Colonic mucosa (tissue), 4 donors: ENCODE results near the gene CNTN4. TPM values are rescaled to one million over a fixed set of nuclear protein-coding genes. Genes with fewer than 3 reads are reported as not detected.

Experiments
- DNase-seq: peaks from one replicate; pipeline ENCODE4 v3.0.0-alpha.2; 2020
- H3K27ac ChIP-seq: fragments of 200-600 bp; one replicate; pipeline ENCODE4 v1.8.0; 2021
- H3K27me3 ChIP-seq: fragments of 200-600 bp; one replicate; pipeline ENCODE4 v1.8.0; 2021
- H3K36me3 ChIP-seq: fragments of 200-600 bp; one replicate; pipeline ENCODE4 v1.8.0; 2021
- H3K4me1 ChIP-seq: fragments of 200-600 bp; one replicate; pipeline ENCODE4 v1.8.0; 2021; ENCODE audit warnings: mild to moderate bottlenecking
- H3K4me3 ChIP-seq: fragments of 200-600 bp; one replicate; pipeline ENCODE4 v1.8.0; 2021
- H3K9ac ChIP-seq, 2 donors: one replicate each; pipeline ENCODE4 v1.7.0; 2013; ENCODE audit warnings: control low read depth in 2 of 2, low read depth in 2 of 2, low read length in 2 of 2
- H3K9me3 ChIP-seq: fragments of 200-600 bp; one replicate; pipeline ENCODE4 v1.8.0; 2021
- CTCF ChIP-seq: fragments of 200-600 bp; IDR thresholded peaks from one replicate; pipeline ENCODE4 v1.8.0; 2022; ENCODE audit warnings: antibody characterized with exemption, mild to moderate bottlenecking
- intact Hi-C: fragments of 100-400 bp; cut with DNase I; formaldehyde crosslinking; loops from one replicate; pipeline ENCODE4 v1.14.1; 2022
- total RNA-seq, 2 donors: library from RNA; stranded (reverse); fragmentation: NEBNext Ultra II Directional in 1 of 2; extraction: Animal tissue kit (Norgen Biotek cat#: 25700) in 1 of 2; gene quantifications; one replicate each; pipeline ENCODE4 v1.2.1, GENCODE V29; 2021
- donor health status: healthy.
- donor health status: DM: no; HTN: no; CAD: no.
- donor health status: DM: no; HTN: no; CAD: no.

Gene CNTN4
- total RNA-seq, 2 donors from 2014 or later = 8.2 to 19.1 TPM

- Histone ChIP-seq H3K27ac (no peak overlapping the region), H3K36me3 (no peaks in the 10 kb centered on the region), H3K4me3 (no peak overlapping the region), H3K9ac (no peak overlapping the region), H3K9me3 (no peaks in the 10 kb centered on the region), H3K4me1 (no peaks in the 10 kb centered on the region), H3K27me3 (no peaks in the 10 kb centered on the region)
- no peak for TF ChIP-seq CTCF
- no peak for DNase-seq
- intact Hi-C loops = no loop called here
Measured at GRCh38 chr3:2205692-2206091, 107.0 kb downstream of the CNTN4 start.

- H3K27me3 ChIP-seq = no peaks in the 10 kb centered on the region
- no peak overlapping the region for H3K4me3 ChIP-seq
- H3K36me3 ChIP-seq = no peaks in the 10 kb centered on the region
- no peak for TF ChIP-seq CTCF
- no peaks in the 10 kb centered on the region for H3K4me1 ChIP-seq
- intact Hi-C loops = no loop called here
- H3K9me3 ChIP-seq = no peaks in the 10 kb centered on the region
- no peak for DNase-seq
- no peak overlapping the region for H3K9ac ChIP-seq
- no peak overlapping the region for H3K27ac ChIP-seq
Measured at GRCh38 chr3:2206536-2206935, 107.9 kb downstream of the CNTN4 start.

- H3K4me3 ChIP-seq = no peak overlapping the region
- H3K4me1 ChIP-seq = no peaks in the 10 kb centered on the region
- DNase-seq = no peak
- TF ChIP-seq CTCF = no peak
- H3K36me3 ChIP-seq = no peaks in the 10 kb centered on the region
- intact Hi-C loops = no loop called here
- H3K9ac ChIP-seq = no peak overlapping the region
- no peaks in the 10 kb centered on the region for H3K9me3 ChIP-seq
- H3K27me3 ChIP-seq = no peaks in the 10 kb centered on the region
- no peak overlapping the region for H3K27ac ChIP-seq
Measured at GRCh38 chr3:2211568-2211967, 112.9 kb downstream of the CNTN4 start.

GRCh38 chr3:2212206-2212605 is 113.5 kb downstream of the CNTN4 start:
- Histone ChIP-seq H3K36me3 (no peaks in the 10 kb centered on the region), H3K9ac (no peak overlapping the region), H3K27ac (no peak overlapping the region), H3K27me3 (no peaks in the 10 kb centered on the region), H3K9me3 (no peaks in the 10 kb centered on the region), H3K4me1 (no peaks in the 10 kb centered on the region), H3K4me3 (no peak overlapping the region)
- DNase-seq = no peak
- TF ChIP-seq CTCF = no peak
- intact Hi-C loops = no loop called here

GRCh38 chr3:2218375-2218774 is 119.7 kb downstream of the CNTN4 start:
- H3K9ac ChIP-seq = no peak overlapping the region
- no peaks in the 10 kb centered on the region for H3K27me3 ChIP-seq
- H3K9me3 ChIP-seq = no peaks in the 10 kb centered on the region
- TF ChIP-seq CTCF = no peak
- intact Hi-C loops = no loop called here
- no peaks in the 10 kb centered on the region for H3K4me1 ChIP-seq
- H3K4me3 ChIP-seq = no peak overlapping the region
- H3K27ac ChIP-seq = no peak overlapping the region
- no peaks in the 10 kb centered on the region for H3K36me3 ChIP-seq
- DNase-seq = no peak

GRCh38 chr3:2218816-2219215 is 120.2 kb downstream of the CNTN4 start:
- Histone ChIP-seq H3K9ac (no peak overlapping the region), H3K4me3 (no peak overlapping the region), H3K27ac (no peak overlapping the region), H3K27me3 (no peaks in the 10 kb centered on the region), H3K36me3 (no peaks in the 10 kb centered on the region), H3K4me1 (no peaks in the 10 kb centered on the region), H3K9me3 (no peaks in the 10 kb centered on the region)
- no peak for DNase-seq
- intact Hi-C loops = no loop called here
- no peak for TF ChIP-seq CTCF
